ENCODE data around the gene PTPRN2.

DNA sequence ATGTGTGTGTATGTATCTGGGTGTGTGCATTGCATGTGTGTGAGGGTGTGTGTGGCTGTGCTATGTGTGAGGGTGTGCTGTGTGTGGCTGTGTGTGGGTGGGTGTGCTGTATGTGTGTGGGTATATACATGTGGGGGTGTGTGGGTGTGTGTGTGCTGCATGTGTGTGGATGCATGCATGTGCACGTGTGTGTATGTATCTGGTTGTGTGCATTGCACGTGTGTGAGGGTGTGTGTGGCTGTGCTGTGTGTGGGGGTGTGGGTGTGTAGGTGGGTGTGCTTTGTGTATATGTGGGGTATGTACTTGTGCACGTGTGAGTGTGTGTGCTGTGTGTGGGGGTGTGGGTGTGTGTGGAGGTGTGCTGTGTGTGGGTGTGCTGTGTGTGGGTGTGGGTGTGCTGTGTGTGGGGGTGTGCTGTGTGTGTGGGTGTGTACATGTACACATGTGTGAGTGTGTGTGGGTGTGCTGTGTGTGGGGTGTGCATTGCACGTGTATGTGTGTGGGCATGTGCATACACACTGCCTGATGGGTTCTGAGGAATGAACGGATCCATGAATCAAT is 579.8 kb downstream of the PTPRN2 start:
- TF ChIP-seq, protein P1, sequence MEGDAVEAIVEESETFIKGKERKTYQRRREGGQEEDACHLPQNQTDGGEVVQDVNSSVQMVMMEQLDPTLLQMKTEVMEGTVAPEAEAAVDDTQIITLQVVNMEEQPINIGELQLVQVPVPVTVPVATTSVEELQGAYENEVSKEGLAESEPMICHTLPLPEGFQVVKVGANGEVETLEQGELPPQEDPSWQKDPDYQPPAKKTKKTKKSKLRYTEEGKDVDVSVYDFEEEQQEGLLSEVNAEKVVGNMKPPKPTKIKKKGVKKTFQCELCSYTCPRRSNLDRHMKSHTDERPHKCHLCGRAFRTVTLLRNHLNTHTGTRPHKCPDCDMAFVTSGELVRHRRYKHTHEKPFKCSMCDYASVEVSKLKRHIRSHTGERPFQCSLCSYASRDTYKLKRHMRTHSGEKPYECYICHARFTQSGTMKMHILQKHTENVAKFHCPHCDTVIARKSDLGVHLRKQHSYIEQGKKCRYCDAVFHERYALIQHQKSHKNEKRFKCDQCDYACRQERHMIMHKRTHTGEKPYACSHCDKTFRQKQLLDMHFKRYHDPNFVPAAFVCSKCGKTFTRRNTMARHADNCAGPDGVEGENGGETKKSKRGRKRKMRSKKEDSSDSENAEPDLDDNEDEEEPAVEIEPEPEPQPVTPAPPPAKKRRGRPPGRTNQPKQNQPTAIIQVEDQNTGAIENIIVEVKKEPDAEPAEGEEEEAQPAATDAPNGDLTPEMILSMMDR (conservative IDR thresholded peaks at IDR 0.05; ENCODE audit: low read depth, low read length): no peak
- TF ChIP-seq EZH2 (IDR thresholded peaks at IDR 0.05; ENCODE audit: borderline replicate concordance, low read depth, low read length, poor library complexity, severe bottlenecking): no peak

Measured in A673 (cell line).